B cell (primary cell): ENCODE results near the gene RBPJL.

Experiments
- CTCF ChIP-seq: fragments of 200-600 bp; IDR thresholded peaks from one replicate; pipeline ENCODE4 v1.8.0; 2022; ENCODE audit warnings: antibody characterized with exemption, mild to moderate bottlenecking
- EZH2 ChIP-seq: IDR thresholded peaks from 2 replicates; pipeline ENCODE4 v1.6.1; 2012; ENCODE audit warnings: borderline replicate concordance, low read depth, mild to moderate bottlenecking, moderate library complexity, low read length; ENCODE audit not compliant: insufficient read depth, poor library complexity, severe bottlenecking

GRCh38 chr20:45340236-45340847 lies 33.7 kb downstream of the RBPJL start:
- TF ChIP-seq CTCF = no peak
- TF ChIP-seq EZH2 = no peak
